ENCODE data around the gene NCCRP1. TPM values are rescaled to one million over a fixed set of nuclear protein-coding genes. Genes with fewer than 3 reads are reported as not detected.

Gene NCCRP1
- total RNA-seq, 1 experiment from 2014 or later, result 0.46 TPM

DNA sequence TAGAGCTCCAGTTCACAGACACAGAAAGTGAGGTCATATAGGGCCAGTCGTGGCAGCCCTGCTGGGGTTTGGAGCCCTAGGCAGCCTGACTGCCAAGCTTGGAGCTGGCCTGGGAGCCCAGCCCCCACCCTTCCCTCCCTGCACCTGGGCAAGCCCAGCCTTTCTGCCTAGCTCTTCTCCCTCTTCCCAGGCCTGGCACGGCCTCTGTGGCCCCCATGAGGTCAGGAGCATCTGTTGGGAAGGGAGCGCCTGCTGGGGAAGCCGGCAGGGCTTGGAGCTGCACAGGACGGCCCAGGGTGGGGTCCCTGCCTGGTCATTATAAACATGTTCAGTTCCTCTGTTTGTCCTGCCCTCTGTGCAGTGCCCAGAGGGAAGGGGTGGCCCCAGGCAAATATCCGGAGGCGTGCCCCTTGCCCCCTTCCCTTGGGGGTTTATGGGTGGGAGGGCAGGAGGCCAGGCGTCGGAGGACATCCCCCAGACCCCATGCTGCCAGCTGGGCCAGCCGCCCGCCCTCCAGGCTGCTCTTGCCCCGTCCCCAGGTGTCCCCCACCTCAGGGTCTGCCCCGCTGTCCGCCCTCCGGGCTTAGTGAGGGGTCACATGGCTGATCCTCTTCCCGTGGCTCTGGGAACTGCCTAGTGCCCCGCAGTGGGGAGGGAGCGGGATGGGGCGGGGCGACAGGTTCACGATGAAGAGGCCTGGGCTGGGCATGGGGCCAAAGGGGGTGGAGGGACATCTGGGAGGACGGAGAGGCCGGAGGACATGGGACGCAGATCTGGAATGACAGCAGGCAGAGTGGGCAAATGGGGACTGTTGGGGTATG is 30.0 kb upstream of the NCCRP1 start:
- no peak overlapping the region for H3K4me3 ChIP-seq (ENCODE audit: low read depth in 2 of 2, low read length in 2 of 2)
- POLR2A ChIA-PET, result no interaction called here
- H3K27ac ChIP-seq (ENCODE audit: low read length), result no peak overlapping the region

DNA sequence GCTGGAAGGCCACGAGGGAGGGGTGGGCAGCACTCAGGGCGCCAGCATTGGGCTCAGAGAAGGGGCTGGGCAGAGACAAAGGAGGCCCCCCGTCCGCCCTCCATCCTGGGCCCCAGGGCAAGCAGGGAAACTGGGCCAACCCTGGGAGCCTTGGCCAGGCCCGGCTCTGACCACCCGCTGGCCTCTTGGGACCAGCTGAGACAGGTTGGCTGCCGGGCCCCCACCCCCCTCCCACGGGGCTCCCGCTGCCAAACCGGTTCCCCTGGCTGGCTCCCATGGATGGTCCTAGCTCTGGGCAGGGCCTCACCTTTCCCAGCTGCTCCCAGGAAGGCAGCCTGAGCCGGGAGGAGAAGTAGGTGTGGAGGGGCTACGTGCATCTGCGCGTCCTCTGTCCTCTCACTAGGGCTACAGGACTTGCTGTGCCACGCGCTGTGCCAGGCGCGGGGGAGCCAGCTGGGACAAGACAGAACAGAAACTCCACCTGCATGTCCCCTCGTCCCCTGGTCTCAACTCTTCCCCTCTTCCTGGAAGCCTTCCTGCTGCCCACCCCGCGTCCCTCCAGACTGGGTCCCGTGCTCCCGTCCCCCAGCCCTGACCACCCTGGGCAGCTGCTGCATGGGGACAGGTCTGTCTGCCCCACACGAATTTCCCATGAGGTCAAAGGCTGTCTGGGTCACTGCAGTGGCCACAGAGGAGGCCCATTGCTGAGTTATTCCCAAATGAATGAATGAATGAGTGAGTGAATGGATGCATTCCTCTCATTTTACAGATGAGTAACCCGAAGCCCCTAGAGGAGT is 29.1 kb upstream of the NCCRP1 start:
- DNase-seq (ENCODE audit: low read depth, low spot score) (no peak), ATAC-seq (no peak)
- CTCF ChIA-PET, result interaction anchor here (1.2 kb wide), 1 partner anchor 32 kb away, joined by 15 read pairs; no protein-coding TSS in a partner anchor
- intact Hi-C loops (cut with micrococcal nuclease; ENCODE audit: unreplicated experiment) (no loop called here), in situ Hi-C loops (cut with HindIII; ENCODE audit: low pct_unique_long_range_greater_than_20kb, low sequenced_read_pairs) (no loop called here)
- Histone ChIP-seq H3K36me3 (ENCODE audit: control insufficient read depth, insufficient read depth, low read length) (peaks cover 6% of the 10 kb centered on the region; the same call in 1 of the 2 replicates), H3K4me3 (ENCODE audit: low read depth in 2 of 2, low read length in 2 of 2) (no peak overlapping the region), H3K4me1 (ENCODE audit: control insufficient read depth, insufficient read depth, low read length) (peaks cover 34% of the 10 kb centered on the region), H3K9me3 (ENCODE audit: control insufficient read depth, insufficient read depth, low read depth, low read length) (no peaks in the 10 kb centered on the region), H3K27ac (ENCODE audit: low read length) (no peak overlapping the region), H3K27me3 (ENCODE audit: control insufficient read depth, insufficient read depth, low read length) (no peaks in the 10 kb centered on the region)
- no TSS peak for BruUV-seq (replicated peaks)
- POLR2A ChIA-PET, result interaction anchor here (0.6 kb wide), 1 partner anchor 8 kb away, joined by 3 read pairs; no protein-coding TSS in a partner anchor
- no peak for TF ChIP-seq SIN3A (IDR thresholded peaks at IDR 0.05; ENCODE audit: borderline replicate concordance, insufficient read depth, low read depth, low read length)
- TF ChIP-seq, protein P1, sequence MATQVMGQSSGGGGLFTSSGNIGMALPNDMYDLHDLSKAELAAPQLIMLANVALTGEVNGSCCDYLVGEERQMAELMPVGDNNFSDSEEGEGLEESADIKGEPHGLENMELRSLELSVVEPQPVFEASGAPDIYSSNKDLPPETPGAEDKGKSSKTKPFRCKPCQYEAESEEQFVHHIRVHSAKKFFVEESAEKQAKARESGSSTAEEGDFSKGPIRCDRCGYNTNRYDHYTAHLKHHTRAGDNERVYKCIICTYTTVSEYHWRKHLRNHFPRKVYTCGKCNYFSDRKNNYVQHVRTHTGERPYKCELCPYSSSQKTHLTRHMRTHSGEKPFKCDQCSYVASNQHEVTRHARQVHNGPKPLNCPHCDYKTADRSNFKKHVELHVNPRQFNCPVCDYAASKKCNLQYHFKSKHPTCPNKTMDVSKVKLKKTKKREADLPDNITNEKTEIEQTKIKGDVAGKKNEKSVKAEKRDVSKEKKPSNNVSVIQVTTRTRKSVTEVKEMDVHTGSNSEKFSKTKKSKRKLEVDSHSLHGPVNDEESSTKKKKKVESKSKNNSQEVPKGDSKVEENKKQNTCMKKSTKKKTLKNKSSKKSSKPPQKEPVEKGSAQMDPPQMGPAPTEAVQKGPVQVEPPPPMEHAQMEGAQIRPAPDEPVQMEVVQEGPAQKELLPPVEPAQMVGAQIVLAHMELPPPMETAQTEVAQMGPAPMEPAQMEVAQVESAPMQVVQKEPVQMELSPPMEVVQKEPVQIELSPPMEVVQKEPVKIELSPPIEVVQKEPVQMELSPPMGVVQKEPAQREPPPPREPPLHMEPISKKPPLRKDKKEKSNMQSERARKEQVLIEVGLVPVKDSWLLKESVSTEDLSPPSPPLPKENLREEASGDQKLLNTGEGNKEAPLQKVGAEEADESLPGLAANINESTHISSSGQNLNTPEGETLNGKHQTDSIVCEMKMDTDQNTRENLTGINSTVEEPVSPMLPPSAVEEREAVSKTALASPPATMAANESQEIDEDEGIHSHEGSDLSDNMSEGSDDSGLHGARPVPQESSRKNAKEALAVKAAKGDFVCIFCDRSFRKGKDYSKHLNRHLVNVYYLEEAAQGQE (IDR thresholded peaks at IDR 0.05; ENCODE audit: insufficient read depth in 1 of 2, low read depth in 2 of 2, low read length in 1 of 2), result 0 out of 4 replicates have a peak, but pooled peaks of 1 of the 2 experiments have one; percentile 33

More for the DNA sequence above, 30.0 kb upstream of the NCCRP1 start:
- Histone ChIP-seq H3K36me3 (ENCODE audit: control insufficient read depth, insufficient read depth, low read length) (0 out of 2 replicates have a peak, but pooled peaks cover 2% of the 10 kb centered on the region), H3K4me1 (ENCODE audit: control insufficient read depth, insufficient read depth, low read length) (peaks cover 33% of the 10 kb centered on the region), H3K9me3 (ENCODE audit: control insufficient read depth, insufficient read depth, low read depth, low read length) (no peaks in the 10 kb centered on the region), H3K27me3 (ENCODE audit: control insufficient read depth, insufficient read depth, low read length) (no peaks in the 10 kb centered on the region)
- intact Hi-C loops (cut with micrococcal nuclease; ENCODE audit: unreplicated experiment) (no loop called here), in situ Hi-C loops (cut with HindIII; ENCODE audit: low pct_unique_long_range_greater_than_20kb, low sequenced_read_pairs) (no loop called here)
- TF ChIP-seq, protein P1 (IDR thresholded peaks at IDR 0.05; ENCODE audit: insufficient read depth in 1 of 2, low read depth in 2 of 2, low read length in 1 of 2), result no peak
- TF ChIP-seq POLR2AphosphoS5 (IDR thresholded peaks at IDR 0.05; ENCODE audit: low read depth, low read length), result no peak
- TF ChIP-seq, protein P2, sequence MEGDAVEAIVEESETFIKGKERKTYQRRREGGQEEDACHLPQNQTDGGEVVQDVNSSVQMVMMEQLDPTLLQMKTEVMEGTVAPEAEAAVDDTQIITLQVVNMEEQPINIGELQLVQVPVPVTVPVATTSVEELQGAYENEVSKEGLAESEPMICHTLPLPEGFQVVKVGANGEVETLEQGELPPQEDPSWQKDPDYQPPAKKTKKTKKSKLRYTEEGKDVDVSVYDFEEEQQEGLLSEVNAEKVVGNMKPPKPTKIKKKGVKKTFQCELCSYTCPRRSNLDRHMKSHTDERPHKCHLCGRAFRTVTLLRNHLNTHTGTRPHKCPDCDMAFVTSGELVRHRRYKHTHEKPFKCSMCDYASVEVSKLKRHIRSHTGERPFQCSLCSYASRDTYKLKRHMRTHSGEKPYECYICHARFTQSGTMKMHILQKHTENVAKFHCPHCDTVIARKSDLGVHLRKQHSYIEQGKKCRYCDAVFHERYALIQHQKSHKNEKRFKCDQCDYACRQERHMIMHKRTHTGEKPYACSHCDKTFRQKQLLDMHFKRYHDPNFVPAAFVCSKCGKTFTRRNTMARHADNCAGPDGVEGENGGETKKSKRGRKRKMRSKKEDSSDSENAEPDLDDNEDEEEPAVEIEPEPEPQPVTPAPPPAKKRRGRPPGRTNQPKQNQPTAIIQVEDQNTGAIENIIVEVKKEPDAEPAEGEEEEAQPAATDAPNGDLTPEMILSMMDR (IDR thresholded peaks at IDR 0.05), result no peak
- TF ChIP-seq TCF7L2 (IDR thresholded peaks at IDR 0.05; ENCODE audit: low read depth, low read length), result no peak
- no TSS peak for BruUV-seq (replicated peaks)
- ATAC-seq (peak; percentile 65), DNase-seq (ENCODE audit: low read depth, low spot score) (no peak)
- CTCF ChIA-PET, result interaction anchor here (0.5 to 1.2 kb wide), 4 partner anchors 32 to 624 kb away, joined by 3 to 15 read pairs (median 3); partner anchors contain the start of gene SYCN

Data from Panc1 (cell line).